ENCODE results near the gene USP12.

- TF ChIP-seq CTCF (IDR thresholded peaks at IDR 0.05; ENCODE audit: insufficient read depth, low read depth, low read length) (no peak), EZH2 (IDR thresholded peaks at IDR 0.05; ENCODE audit: insufficient read depth, low read length) (no peak)
Measured at GRCh38 chr13:27141746-27142145, 29.9 kb downstream of the USP12 start.

Data from astrocyte (in vitro differentiated cells and primary cell).